HG03571 (cell line): Measurements from ENCODE around the gene SPRYD7.

Experiments
- ATAC-seq: cut with Tn5 transposase; IDR thresholded peaks from one replicate; pipeline ENCODE4 v1.9.1; 2021; ENCODE audit not compliant: unreplicated experiment

SPRYD7 gene

DNA sequence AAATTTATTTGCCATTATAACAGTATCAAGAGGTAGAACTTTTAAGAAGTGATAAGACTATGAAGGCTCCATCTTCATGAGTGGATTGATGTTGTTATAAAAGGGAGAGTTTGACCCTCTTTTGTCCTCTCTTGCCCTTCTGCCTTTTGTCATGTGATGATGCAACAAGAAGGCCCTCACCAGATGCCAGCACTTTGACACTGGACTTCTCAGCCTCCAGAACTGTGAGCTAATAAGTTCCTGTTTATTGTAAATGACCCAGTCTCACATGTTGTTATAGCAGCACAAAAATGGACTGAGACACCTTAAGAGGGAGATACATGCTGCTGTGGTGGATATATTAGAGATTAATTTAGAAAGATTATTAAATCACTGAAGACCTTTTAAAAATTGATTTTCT, 71.6 kb downstream of the SPRYD7 start:
- no peak for ATAC-seq
